Muscle of leg (tissue), 11 donors: ENCODE data around the gene USP9Y. TPM values are rescaled to one million over a fixed set of nuclear protein-coding genes. Genes with fewer than 3 reads are reported as not detected.

Experiments used
- DNase-seq: peaks from one replicate; pipeline ENCODE4 v3.0.0; 2013
- H3K27ac ChIP-seq: one replicate; pipeline ENCODE4 v1.5.1; 2013; ENCODE audit warnings: mild to moderate bottlenecking, low read length, control low read depth
- H3K27me3 ChIP-seq: one replicate; pipeline ENCODE4 v1.6.1; 2013; ENCODE audit warnings: low read length; ENCODE audit not compliant: control insufficient read depth, insufficient read depth
- H3K36me3 ChIP-seq: one replicate; pipeline ENCODE4 v1.6.1; 2013; ENCODE audit warnings: low read length; ENCODE audit not compliant: control insufficient read depth, insufficient read depth
- H3K4me1 ChIP-seq: one replicate; pipeline ENCODE4 v1.6.1; 2013; ENCODE audit warnings: low read length; ENCODE audit not compliant: control insufficient read depth, insufficient read depth
- H3K4me3 ChIP-seq: one replicate; pipeline ENCODE4 v1.5.1; 2013; ENCODE audit warnings: low read length, control low read depth
- H3K9me3 ChIP-seq: replicated peaks from 2 replicates; pipeline ENCODE4 v1.6.1; 2013; ENCODE audit warnings: low read depth, low read length; ENCODE audit not compliant: control insufficient read depth
- WGBS: methylation state at CpG from one replicate; pipeline ENCODE4 v1.1.5; 2013; ENCODE audit warnings: missing lambda C conversion rate; ENCODE audit not compliant: insufficient coverage; 5-methylcytosine and 5-hydroxymethylcytosine counted together
- polyA plus RNA-seq, 8 donors: library from polyadenylated mRNA; unstranded; fragments of 120-200 nt; gene quantifications; one replicate each; pipeline versions ENCODE4 v1.2.1 to v1.2.3, GENCODE V29; 2013; ENCODE audit warnings: inconsistent platforms in 1 of 8, low replicate concordance in 1 of 8; ENCODE audit not compliant: insufficient read length in 8 of 8, insufficient read depth in 1 of 8
- total RNA-seq: library from RNA; stranded (reverse); fragments of 120-200 nt; gene quantifications from one replicate; pipeline ENCODE4 v1.2.4, GENCODE V29; 2013

The USP9Y gene
- total and polyA plus RNA-seq, 9 donors: 20.7 to 40.7 (median 26.0) TPM; not detected in 1

- no CpG with 5 or more reads among the region's 1 CpG for WGBS
- Histone ChIP-seq H3K9me3 (no peaks in the 10 kb centered on the region), H3K36me3 (no peaks in the 10 kb centered on the region), H3K27ac (no peak overlapping the region), H3K4me1 (no peaks in the 10 kb centered on the region), H3K27me3 (no peaks in the 10 kb centered on the region), H3K4me3 (no peak overlapping the region)
- DNase-seq: no peak
Observed at GRCh38 chrY:12756021-12756420, 55.0 kb downstream of the USP9Y start.

GRCh38 chrY:12765976-12766375 is 64.9 kb downstream of the USP9Y start:
- Histone ChIP-seq H3K27me3 (no peaks in the 10 kb centered on the region), H3K4me3 (no peak overlapping the region), H3K27ac (no peak overlapping the region), H3K9me3 (no peaks in the 10 kb centered on the region), H3K4me1 (no peaks in the 10 kb centered on the region), H3K36me3 (no peaks in the 10 kb centered on the region)
- no CpG with 5 or more reads among the region's 4 CpGs for WGBS
- DNase-seq: no peak

GRCh38 chrY:12784521-12784920 is 83.5 kb downstream of the USP9Y start:
- H3K9me3 ChIP-seq: no peaks in the 10 kb centered on the region
- no peaks in the 10 kb centered on the region for H3K4me1 ChIP-seq
- no peak overlapping the region for H3K27ac ChIP-seq
- no peak for DNase-seq
- no CpG with 5 or more reads among the region's 3 CpGs for WGBS
- no peak overlapping the region for H3K4me3 ChIP-seq
- no peaks in the 10 kb centered on the region for H3K36me3 ChIP-seq
- H3K27me3 ChIP-seq: no peaks in the 10 kb centered on the region

GRCh38 chrY:12793999-12794398 is 93.0 kb downstream of the USP9Y start:
- Histone ChIP-seq H3K36me3 (no peaks in the 10 kb centered on the region), H3K4me3 (no peak overlapping the region), H3K4me1 (no peaks in the 10 kb centered on the region), H3K27ac (no peak overlapping the region), H3K9me3 (no peaks in the 10 kb centered on the region), H3K27me3 (no peaks in the 10 kb centered on the region)
- WGBS: no CpG with 5 or more reads among the region's 1 CpG
- DNase-seq: no peak

DNA sequence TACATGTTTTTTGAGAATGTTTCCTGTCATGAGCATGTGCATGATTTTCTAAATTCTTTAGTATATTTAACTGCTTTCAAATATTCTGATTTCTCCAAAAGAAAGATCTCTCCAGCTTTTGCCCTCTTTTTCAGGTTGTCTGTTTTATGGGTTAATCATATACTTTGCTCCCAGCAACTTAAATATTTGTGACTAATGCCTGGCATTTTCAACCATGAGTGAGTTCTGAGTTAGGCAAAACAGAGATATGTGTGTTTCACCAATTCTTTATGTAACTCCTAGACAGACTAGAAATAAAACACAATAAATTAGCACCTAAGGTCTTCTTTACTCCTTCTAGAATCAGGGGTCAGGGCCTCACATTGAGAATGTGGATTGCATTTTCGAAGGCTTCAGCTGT is 107.0 kb downstream of the USP9Y start:
- no CpG with 5 or more reads among the region's 1 CpG for WGBS
- H3K36me3 ChIP-seq: no peaks in the 10 kb centered on the region
- no peaks in the 10 kb centered on the region for H3K9me3 ChIP-seq
- DNase-seq: no peak
- H3K27ac ChIP-seq: no peak overlapping the region
- no peaks in the 10 kb centered on the region for H3K4me1 ChIP-seq
- no peak overlapping the region for H3K4me3 ChIP-seq
- no peaks in the 10 kb centered on the region for H3K27me3 ChIP-seq

GRCh38 chrY:12809034-12809433 is 108.0 kb downstream of the USP9Y start:
- DNase-seq: no peak
- Histone ChIP-seq H3K4me1 (no peaks in the 10 kb centered on the region), H3K4me3 (no peak overlapping the region), H3K36me3 (no peaks in the 10 kb centered on the region), H3K9me3 (no peaks in the 10 kb centered on the region), H3K27me3 (no peaks in the 10 kb centered on the region), H3K27ac (no peak overlapping the region)
- no CpG with 5 or more reads among the region's 3 CpGs for WGBS

GRCh38 chrY:12823408-12823807 is 122.4 kb downstream of the USP9Y start:
- Histone ChIP-seq H3K36me3 (no peaks in the 10 kb centered on the region), H3K27me3 (no peaks in the 10 kb centered on the region), H3K4me3 (no peak overlapping the region), H3K9me3 (no peaks in the 10 kb centered on the region), H3K4me1 (no peaks in the 10 kb centered on the region), H3K27ac (no peak overlapping the region)
- no peak for DNase-seq
- no CpG with 5 or more reads among the region's 1 CpG for WGBS

- no peak overlapping the region for H3K4me3 ChIP-seq
- no peaks in the 10 kb centered on the region for H3K36me3 ChIP-seq
Observed at GRCh38 chrY:12826791-12827190, 125.8 kb downstream of the USP9Y start.

DNA sequence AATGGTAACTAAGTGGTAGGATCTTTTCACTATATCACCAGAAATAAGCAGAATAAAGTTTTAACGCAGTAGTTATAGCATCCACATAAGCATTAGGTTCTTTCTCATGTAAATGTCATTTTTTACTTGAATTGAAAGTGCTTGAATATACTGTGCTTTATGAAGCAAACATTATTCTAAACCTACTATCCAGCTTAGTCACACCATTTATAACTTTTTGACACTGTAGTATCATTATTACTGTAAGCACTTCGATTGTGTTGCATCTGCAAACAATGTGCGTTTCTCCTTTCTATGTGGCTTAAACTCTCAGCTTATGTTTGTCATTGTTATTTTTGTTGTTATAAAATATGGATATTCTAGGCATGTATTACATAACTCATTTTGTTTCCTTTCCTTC is 132.3 kb downstream of the USP9Y start:
- WGBS: no CpG with 5 or more reads among the region's 3 CpGs
- Histone ChIP-seq H3K9me3 (no peaks in the 10 kb centered on the region), H3K27ac (no peak overlapping the region), H3K4me3 (no peak overlapping the region), H3K27me3 (no peaks in the 10 kb centered on the region), H3K4me1 (no peaks in the 10 kb centered on the region), H3K36me3 (no peaks in the 10 kb centered on the region)
- no peak for DNase-seq

More at GRCh38 chrY:12826791-12827190, 125.8 kb downstream of the USP9Y start:
- Histone ChIP-seq H3K4me1 (no peaks in the 10 kb centered on the region), H3K27me3 (no peaks in the 10 kb centered on the region), H3K9me3 (no peaks in the 10 kb centered on the region), H3K27ac (no peak overlapping the region)
- no peak for DNase-seq
- WGBS: no CpG with 5 or more reads among the region's 1 CpG

- Histone ChIP-seq H3K4me3 (no peak overlapping the region), H3K27ac (no peak overlapping the region), H3K4me1 (no peaks in the 10 kb centered on the region), H3K36me3 (no peaks in the 10 kb centered on the region), H3K27me3 (no peaks in the 10 kb centered on the region), H3K9me3 (no peaks in the 10 kb centered on the region)
- DNase-seq: no peak
- WGBS: no CpG with 5 or more reads among the region's 2 CpGs
Observed at GRCh38 chrY:12837550-12837949, 136.5 kb downstream of the USP9Y start.

- H3K9me3 ChIP-seq: no peaks in the 10 kb centered on the region
- H3K36me3 ChIP-seq: no peaks in the 10 kb centered on the region
- no peaks in the 10 kb centered on the region for H3K4me1 ChIP-seq
- H3K27ac ChIP-seq: no peak overlapping the region
- no peaks in the 10 kb centered on the region for H3K27me3 ChIP-seq
- no peak for DNase-seq
- H3K4me3 ChIP-seq: no peak overlapping the region
- WGBS: no CpG with 5 or more reads among the region's 2 CpGs
Observed at GRCh38 chrY:12841368-12841767, 140.3 kb downstream of the USP9Y start.
